DND-41 (cell line): ENCODE data around the gene VIPAS39.

Experiments used
- ATAC-seq: fragments of 200-7000 bp; cut with Tn5 transposase; 3 replicates; pipeline ENCODE4 v1.9.1; 2021; ENCODE audit warnings: low read depth; ENCODE audit not compliant: insufficient read depth
- DNase-seq: peaks from one replicate; pipeline ENCODE4 v3.0.0-alpha.2; 2020
- H2AFZ ChIP-seq: 2 replicates; pipeline ENCODE4 v1.6.0; 2012; ENCODE audit warnings: low read depth, low read length
- H3K27ac ChIP-seq: 2 replicates; pipeline ENCODE4 v1.5.1; 2012; ENCODE audit warnings: low read length, inconsistent platforms
- H3K27me3 ChIP-seq: fragments of 200-600 bp; sonication (generic); 2 replicates; pipeline ENCODE4 v1.6.0; 2012; ENCODE audit warnings: low read length, mild to moderate bottlenecking, inconsistent platforms; ENCODE audit not compliant: insufficient read depth, poor library complexity
- H3K36me3 ChIP-seq: 2 replicates; pipeline ENCODE4 v1.5.1; 2012; ENCODE audit warnings: low read length, inconsistent platforms; ENCODE audit not compliant: insufficient read depth
- H3K4me1 ChIP-seq: 2 replicates; pipeline ENCODE4 v1.5.1; 2012; ENCODE audit warnings: mild to moderate bottlenecking, low read length; ENCODE audit not compliant: insufficient read depth
- H3K4me2 ChIP-seq: 2 replicates; pipeline ENCODE4 v1.6.0; 2012; ENCODE audit warnings: mild to moderate bottlenecking, moderate library complexity, low read length, inconsistent platforms; ENCODE audit not compliant: insufficient read depth
- H3K4me3 ChIP-seq, 2 experiments: fragments of 200-600 bp in 1 of 2; shearing (Covaris generic) in 1 of 2; 2 replicates each; pipeline ENCODE4 v1.5.1; 2012 to 2016; ENCODE audit warnings: inconsistent platforms in 2 of 2, low read length in 2 of 2, mild to moderate bottlenecking in 2 of 2, low read depth in 1 of 2, moderate library complexity in 1 of 2
- H3K79me2 ChIP-seq: 2 replicates; pipeline ENCODE4 v1.6.0; 2012; ENCODE audit warnings: low read length, inconsistent platforms; ENCODE audit not compliant: insufficient read depth
- H3K9ac ChIP-seq: 2 replicates; pipeline ENCODE4 v1.6.0; 2012; ENCODE audit warnings: low read depth, mild to moderate bottlenecking, inconsistent platforms, low read length, moderate library complexity
- H3K9me3 ChIP-seq: 2 replicates; pipeline ENCODE4 v1.5.1; 2012; ENCODE audit warnings: low read length, moderate library complexity, mild to moderate bottlenecking, inconsistent platforms; ENCODE audit not compliant: insufficient read depth, severe bottlenecking
- H4K20me1 ChIP-seq: 2 replicates; pipeline ENCODE4 v1.6.0; 2012; ENCODE audit warnings: low read length; ENCODE audit not compliant: insufficient read depth
- EZH2 ChIP-seq: IDR thresholded peaks from 3 replicates; pipeline ENCODE4 v1.6.1; 2012; ENCODE audit warnings: borderline replicate concordance, low read depth, mild to moderate bottlenecking, moderate library complexity, low read length, inconsistent platforms; ENCODE audit not compliant: severe bottlenecking
- TF ChIP-seq, protein P1 (sequence below): IDR thresholded peaks from 2 replicates; pipeline ENCODE4 v1.5.1; 2012; ENCODE audit warnings: borderline replicate concordance, low read length, moderate library complexity, mild to moderate bottlenecking; ENCODE audit not compliant: poor library complexity, severe bottlenecking; ENCODE audit errors: extremely low read depth

VIPAS39 gene

DNA sequence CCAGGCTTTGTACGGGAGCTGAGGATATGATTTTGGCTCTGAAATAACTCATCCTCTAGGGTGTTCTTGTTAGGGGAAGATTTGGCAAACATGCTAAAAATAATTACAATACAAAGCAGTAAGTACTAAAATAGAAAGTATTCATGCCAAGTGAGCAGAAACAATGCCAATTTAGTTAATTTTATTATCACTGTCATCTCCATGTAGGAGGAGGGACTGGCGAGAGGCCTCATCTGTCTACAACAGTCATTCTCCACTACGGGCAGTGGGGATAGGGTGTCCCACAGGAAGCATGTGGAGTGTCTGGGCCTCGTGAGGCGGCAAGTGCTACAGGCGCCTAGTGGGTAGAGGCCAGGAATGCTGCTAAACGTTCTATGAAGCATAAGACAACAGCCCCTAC is 37.9 kb upstream of the VIPAS39 start:
- ATAC-seq (no peak), DNase-seq (no peak)
- Histone ChIP-seq H3K9me3 (no peaks in the 10 kb centered on the region), H4K20me1 (no peaks in the 10 kb centered on the region), H3K79me2 (no peaks in the 10 kb centered on the region), H3K9ac (no peak overlapping the region), H3K4me3 (no peak overlapping the region), H3K4me2 (no peak overlapping the region), H2AFZ (no peak overlapping the region), H3K4me1 (no peaks in the 10 kb centered on the region), H3K27me3 (no peaks in the 10 kb centered on the region), H3K27ac (no peak overlapping the region), H3K36me3 (no peaks in the 10 kb centered on the region)
- TF ChIP-seq, protein P1, sequence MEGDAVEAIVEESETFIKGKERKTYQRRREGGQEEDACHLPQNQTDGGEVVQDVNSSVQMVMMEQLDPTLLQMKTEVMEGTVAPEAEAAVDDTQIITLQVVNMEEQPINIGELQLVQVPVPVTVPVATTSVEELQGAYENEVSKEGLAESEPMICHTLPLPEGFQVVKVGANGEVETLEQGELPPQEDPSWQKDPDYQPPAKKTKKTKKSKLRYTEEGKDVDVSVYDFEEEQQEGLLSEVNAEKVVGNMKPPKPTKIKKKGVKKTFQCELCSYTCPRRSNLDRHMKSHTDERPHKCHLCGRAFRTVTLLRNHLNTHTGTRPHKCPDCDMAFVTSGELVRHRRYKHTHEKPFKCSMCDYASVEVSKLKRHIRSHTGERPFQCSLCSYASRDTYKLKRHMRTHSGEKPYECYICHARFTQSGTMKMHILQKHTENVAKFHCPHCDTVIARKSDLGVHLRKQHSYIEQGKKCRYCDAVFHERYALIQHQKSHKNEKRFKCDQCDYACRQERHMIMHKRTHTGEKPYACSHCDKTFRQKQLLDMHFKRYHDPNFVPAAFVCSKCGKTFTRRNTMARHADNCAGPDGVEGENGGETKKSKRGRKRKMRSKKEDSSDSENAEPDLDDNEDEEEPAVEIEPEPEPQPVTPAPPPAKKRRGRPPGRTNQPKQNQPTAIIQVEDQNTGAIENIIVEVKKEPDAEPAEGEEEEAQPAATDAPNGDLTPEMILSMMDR = no peak
- TF ChIP-seq EZH2 = no peak

DNA sequence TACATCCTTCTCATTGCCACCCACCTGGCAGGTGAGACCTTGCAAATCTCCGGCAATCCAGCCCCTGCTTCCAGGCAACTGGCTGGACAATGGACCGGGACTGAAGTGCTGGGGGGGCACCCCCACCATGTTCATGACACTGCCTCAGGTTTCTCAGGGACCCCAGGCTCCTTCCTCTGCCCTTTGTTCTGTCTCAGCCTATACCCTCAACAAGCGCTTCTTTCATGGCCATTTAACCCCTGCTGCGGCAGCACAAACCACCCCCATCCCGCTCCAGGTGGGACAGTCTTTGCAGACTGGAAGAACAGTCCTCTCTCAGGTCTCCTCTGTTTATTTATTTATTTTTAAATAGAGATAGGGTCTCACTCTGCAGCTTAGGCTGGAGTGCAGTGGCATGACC is 33.7 kb upstream of the VIPAS39 start:
- Histone ChIP-seq H2AFZ (no peak overlapping the region), H3K4me2 (no peak overlapping the region), H3K27ac (no peak overlapping the region), H3K9ac (no peak overlapping the region), H3K4me1 (no peaks in the 10 kb centered on the region), H3K4me3 (no peak overlapping the region), H3K27me3 (no peaks in the 10 kb centered on the region), H3K36me3 (no peaks in the 10 kb centered on the region), H3K79me2 (no peaks in the 10 kb centered on the region), H4K20me1 (no peaks in the 10 kb centered on the region), H3K9me3 (no peaks in the 10 kb centered on the region)
- TF ChIP-seq EZH2 = no peak
- TF ChIP-seq, protein P1 = no peak
- DNase-seq = no peak
- no peak for ATAC-seq

DNA sequence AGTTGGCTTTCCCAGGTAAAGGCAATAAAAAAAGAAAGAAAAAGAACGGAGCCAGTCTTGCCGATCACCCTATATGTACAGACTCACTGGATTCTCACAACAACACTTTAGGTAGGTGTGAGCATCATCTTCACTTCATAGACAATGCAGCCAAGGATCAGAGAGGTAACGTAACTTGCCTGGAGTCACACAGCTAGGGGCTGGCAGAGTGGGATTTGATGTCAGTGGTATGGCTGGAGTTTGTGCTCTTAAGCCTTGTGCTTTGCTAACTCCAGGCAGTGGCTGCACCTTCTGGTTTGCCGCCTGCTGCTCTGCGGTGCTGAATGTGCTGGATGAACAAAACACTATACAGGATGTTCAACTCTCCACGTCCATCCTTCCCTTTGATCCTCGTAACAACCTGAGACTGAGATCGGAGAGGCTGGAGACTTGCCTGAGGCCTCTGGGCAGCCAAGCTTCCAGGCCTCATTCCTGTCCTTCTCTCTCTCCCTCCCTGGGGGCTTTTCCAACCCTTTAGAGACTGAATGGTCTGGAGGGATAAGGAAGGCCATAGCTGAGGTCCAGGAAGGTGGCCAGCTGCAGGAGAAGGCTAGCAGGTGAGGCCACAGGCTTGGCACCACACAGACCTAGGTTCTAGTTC is 33.1 kb upstream of the VIPAS39 start:
- Histone ChIP-seq H3K9me3 (no peaks in the 10 kb centered on the region), H3K27ac (no peak overlapping the region), H3K4me2 (no peak overlapping the region), H3K4me3 (no peak overlapping the region), H3K9ac (no peak overlapping the region), H2AFZ (no peak overlapping the region), H3K4me1 (no peaks in the 10 kb centered on the region), H3K27me3 (no peaks in the 10 kb centered on the region), H3K36me3 (no peaks in the 10 kb centered on the region), H3K79me2 (no peaks in the 10 kb centered on the region), H4K20me1 (no peaks in the 10 kb centered on the region)
- DNase-seq = no peak
- ATAC-seq = no peak
- TF ChIP-seq EZH2 = no peak
- TF ChIP-seq, protein P1 = no peak

DNA sequence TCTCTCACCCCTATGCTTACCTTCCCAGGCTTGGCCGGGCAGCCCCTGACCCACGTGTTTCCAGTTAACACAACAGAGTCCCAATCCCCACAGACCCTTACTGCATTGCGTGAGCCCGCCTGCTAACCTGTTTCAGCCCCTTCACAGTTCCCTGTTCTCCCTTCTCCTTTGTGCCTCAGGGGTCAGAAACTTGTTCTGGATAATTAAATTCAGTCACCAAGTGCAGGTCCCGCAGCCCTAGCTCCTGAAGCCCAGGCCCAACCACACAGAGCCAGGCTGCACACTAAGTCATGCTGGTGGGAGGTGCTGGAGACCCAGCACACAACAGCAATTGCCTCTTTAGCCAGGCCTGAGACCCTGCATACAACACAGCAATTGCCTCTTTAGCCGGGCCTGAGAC is 31.6 kb upstream of the VIPAS39 start:
- H2AFZ ChIP-seq = no peak overlapping the region
- no peaks in the 10 kb centered on the region for H3K27me3 ChIP-seq
- no peaks in the 10 kb centered on the region for H4K20me1 ChIP-seq
- no peaks in the 10 kb centered on the region for H3K4me1 ChIP-seq
- no peak overlapping the region for H3K4me3 ChIP-seq
- no peaks in the 10 kb centered on the region for H3K79me2 ChIP-seq
- no peak for DNase-seq
- no peak for ATAC-seq
- no peak overlapping the region for H3K4me2 ChIP-seq
- H3K36me3 ChIP-seq = no peaks in the 10 kb centered on the region
- no peak overlapping the region for H3K9ac ChIP-seq
- no peaks in the 10 kb centered on the region for H3K9me3 ChIP-seq
- TF ChIP-seq, protein P1 = no peak
- no peak for TF ChIP-seq EZH2
- no peak overlapping the region for H3K27ac ChIP-seq
